ENCODE results near the gene VANGL1. TPM values are rescaled to one million over a fixed set of nuclear protein-coding genes. Genes with fewer than 3 reads are reported as not detected.
A peak's percentile ranks its signal among the peaks of the same experiment; 100 is the strongest.

VANGL1 gene
- total RNA-seq, 2 donors from 2014 or later = 12.3 to 16.2 TPM

GRCh38 chr1:115651391-115651790 lies 9.6 kb downstream of the VANGL1 start:
- intact Hi-C loops (cut with DNase I) = no loop called here
- Histone ChIP-seq H3K27ac (no peak overlapping the region), H3K4me1 (replicated peaks) (peaks cover 13% of the 10 kb centered on the region), H3K9me3 (no peaks in the 10 kb centered on the region), H3K27me3 (replicated peaks; ENCODE audit: insufficient read depth) (no peaks in the 10 kb centered on the region), H3K4me3 (no peak overlapping the region), H3K36me3 (no peaks in the 10 kb centered on the region)
- no peak for DNase-seq (ENCODE audit: low spot score)
- TF ChIP-seq, protein P1, sequence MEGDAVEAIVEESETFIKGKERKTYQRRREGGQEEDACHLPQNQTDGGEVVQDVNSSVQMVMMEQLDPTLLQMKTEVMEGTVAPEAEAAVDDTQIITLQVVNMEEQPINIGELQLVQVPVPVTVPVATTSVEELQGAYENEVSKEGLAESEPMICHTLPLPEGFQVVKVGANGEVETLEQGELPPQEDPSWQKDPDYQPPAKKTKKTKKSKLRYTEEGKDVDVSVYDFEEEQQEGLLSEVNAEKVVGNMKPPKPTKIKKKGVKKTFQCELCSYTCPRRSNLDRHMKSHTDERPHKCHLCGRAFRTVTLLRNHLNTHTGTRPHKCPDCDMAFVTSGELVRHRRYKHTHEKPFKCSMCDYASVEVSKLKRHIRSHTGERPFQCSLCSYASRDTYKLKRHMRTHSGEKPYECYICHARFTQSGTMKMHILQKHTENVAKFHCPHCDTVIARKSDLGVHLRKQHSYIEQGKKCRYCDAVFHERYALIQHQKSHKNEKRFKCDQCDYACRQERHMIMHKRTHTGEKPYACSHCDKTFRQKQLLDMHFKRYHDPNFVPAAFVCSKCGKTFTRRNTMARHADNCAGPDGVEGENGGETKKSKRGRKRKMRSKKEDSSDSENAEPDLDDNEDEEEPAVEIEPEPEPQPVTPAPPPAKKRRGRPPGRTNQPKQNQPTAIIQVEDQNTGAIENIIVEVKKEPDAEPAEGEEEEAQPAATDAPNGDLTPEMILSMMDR (IDR thresholded peaks at IDR 0.05) = no peak
- TF ChIP-seq POLR2AphosphoS5 (IDR thresholded peaks at IDR 0.05) (no peak), POLR2A (IDR thresholded peaks at IDR 0.05) (no peak)
- 93% methylated on average over 8 of the region's 8 CpGs for WGBS

- Histone ChIP-seq H3K36me3 (no peaks in the 10 kb centered on the region), H3K9me3 (no peaks in the 10 kb centered on the region), H3K27me3 (replicated peaks; ENCODE audit: insufficient read depth) (no peaks in the 10 kb centered on the region), H3K4me1 (replicated peaks) (peaks cover 13% of the 10 kb centered on the region), H3K27ac (no peak overlapping the region), H3K4me3 (no peak overlapping the region)
- WGBS = 100% methylated on average over 2 of the region's 2 CpGs
- DNase-seq (ENCODE audit: low spot score) = no peak
- intact Hi-C loops (cut with DNase I) = no loop called here
- TF ChIP-seq POLR2AphosphoS5 (IDR thresholded peaks at IDR 0.05) = no peak
- TF ChIP-seq, protein P1 (IDR thresholded peaks at IDR 0.05) = no peak
- no peak for TF ChIP-seq POLR2A (IDR thresholded peaks at IDR 0.05)
Measured at GRCh38 chr1:115652236-115652788, 10.5 kb downstream of the VANGL1 start.

GRCh38 chr1:115654125-115654524 lies 12.4 kb downstream of the VANGL1 start:
- intact Hi-C loops (cut with DNase I) = no loop called here
- Histone ChIP-seq H3K27ac (no peak overlapping the region), H3K4me1 (replicated peaks) (peaks cover 13% of the 10 kb centered on the region), H3K9me3 (no peaks in the 10 kb centered on the region), H3K27me3 (replicated peaks; ENCODE audit: insufficient read depth) (no peaks in the 10 kb centered on the region), H3K4me3 (no peak overlapping the region), H3K36me3 (no peaks in the 10 kb centered on the region)
- TF ChIP-seq POLR2A (IDR thresholded peaks at IDR 0.05) = no peak
- TF ChIP-seq, protein P1 (IDR thresholded peaks at IDR 0.05) = no peak
- no peak for TF ChIP-seq POLR2AphosphoS5 (IDR thresholded peaks at IDR 0.05)
- WGBS = 90% methylated on average over 3 of the region's 3 CpGs
- DNase-seq (ENCODE audit: low spot score) = no peak

DNA sequence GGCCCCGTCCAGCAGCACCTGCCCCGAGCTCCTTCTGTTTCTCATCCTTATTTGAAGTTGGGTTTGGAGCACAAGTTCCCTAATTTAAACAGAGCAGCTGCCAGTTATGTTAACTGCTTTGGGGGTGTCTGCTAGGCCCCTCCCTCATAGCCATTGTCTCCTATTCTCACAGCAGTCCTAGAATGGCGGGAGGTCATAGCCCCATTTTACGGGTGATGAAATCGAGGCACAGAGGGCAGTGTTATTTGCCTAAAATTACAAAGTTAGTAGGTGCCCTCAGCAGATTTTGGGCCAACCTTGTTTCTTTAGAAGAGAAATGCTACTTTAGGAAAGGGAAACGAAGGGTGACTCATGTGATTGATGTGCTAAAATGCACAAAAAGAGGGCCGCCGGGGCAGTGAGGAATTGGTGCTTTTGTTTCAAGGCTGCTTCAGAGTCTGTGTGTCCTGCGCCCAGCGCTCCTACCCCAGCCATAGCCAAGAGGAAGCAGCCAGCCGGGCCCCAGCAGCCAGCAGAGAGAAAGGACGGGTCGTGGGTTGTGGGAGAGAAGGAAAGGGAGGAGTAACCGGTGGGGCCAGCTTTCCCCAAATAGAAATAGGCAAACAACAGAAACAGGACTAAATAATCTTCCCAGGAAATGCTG lies 13.0 kb downstream of the VANGL1 start:
- intact Hi-C loops (cut with DNase I) = no loop called here
- WGBS = 31% methylated on average over 14 of the region's 14 CpGs
- no peaks in the 10 kb centered on the region for H3K27me3 ChIP-seq (replicated peaks; ENCODE audit: insufficient read depth)
- no peaks in the 10 kb centered on the region for H3K9me3 ChIP-seq
- TF ChIP-seq POLR2AphosphoS5 (IDR thresholded peaks at IDR 0.05) = no peak
- peak; percentile 58 for DNase-seq (ENCODE audit: low spot score)
- H3K4me3 ChIP-seq = no peak overlapping the region
- no peaks in the 10 kb centered on the region for H3K36me3 ChIP-seq
- H3K4me1 ChIP-seq (replicated peaks) = peaks cover 13% of the 10 kb centered on the region
- peak overlapping the region in 1 of 2 donors; percentile 32 for H3K27ac ChIP-seq

DNA sequence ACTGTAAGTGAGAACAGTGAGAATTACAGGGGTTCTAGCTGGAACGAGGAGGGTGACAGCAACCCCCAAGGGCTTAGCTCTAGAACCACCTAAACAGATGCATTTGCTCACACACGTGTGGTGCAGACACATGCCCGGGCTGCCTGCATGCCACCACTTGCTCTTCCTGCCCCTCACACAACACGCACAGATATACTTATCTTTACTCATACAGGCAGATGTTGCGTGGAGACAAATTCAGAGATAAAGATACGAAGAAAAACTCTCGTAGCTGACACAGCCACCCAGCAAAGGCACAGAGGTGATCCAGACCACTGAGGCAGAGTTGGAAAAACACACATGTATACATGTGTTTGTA lies 13.5 kb downstream of the VANGL1 start:
- Histone ChIP-seq H3K36me3 (no peaks in the 10 kb centered on the region), H3K4me3 (no peak overlapping the region), H3K4me1 (replicated peaks) (peaks cover 13% of the 10 kb centered on the region), H3K27ac (peak overlapping the region in 1 of 2 donors; percentile 32), H3K9me3 (no peaks in the 10 kb centered on the region), H3K27me3 (replicated peaks; ENCODE audit: insufficient read depth) (no peaks in the 10 kb centered on the region)
- intact Hi-C loops (cut with DNase I) = no loop called here
- WGBS = 43% methylated on average over 7 of the region's 7 CpGs
- DNase-seq (ENCODE audit: low spot score) = no peak
- TF ChIP-seq, protein P1 (IDR thresholded peaks at IDR 0.05) = no peak
- TF ChIP-seq POLR2A (IDR thresholded peaks at IDR 0.05) (no peak), POLR2AphosphoS5 (IDR thresholded peaks at IDR 0.05) (no peak)

Measured in prostate gland (tissue), 2 donors.